Caco-2 (cell line): Measurements from ENCODE around the gene SIGLEC15. TPM values are rescaled to one million over a fixed set of nuclear protein-coding genes. Genes with fewer than 3 reads are reported as not detected.

Source experiments
- BruUV-seq: library from RNA; stranded (reverse); fragments of 400-500 nt; replicated peaks from 2 replicates; lab custom pipeline; 2021; lab: Mats Ljungman, UMichigan
- CTCF ChIA-PET: fragments of 300-600 bp; sonication (Branson Sonifier 250); formaldehyde crosslinking; loops from one replicate; lab custom pipeline; 2022; ENCODE audit warnings: antibody characterized with exemption; lab: Charles Lee
- POLR2A ChIA-PET: fragments of 300-600 bp; sonication (Branson Sonifier 250); formaldehyde crosslinking; loops from one replicate; lab custom pipeline; 2022; ENCODE audit warnings: antibody characterized with exemption; lab: Charles Lee
- DNase-seq, 2 experiments: peaks; one replicate each; pipeline versions ENCODE4 v3.0.0 to v3.0.0-alpha.2; 2020 to 2022
- H3K27me3 ChIP-seq: replicated peaks from 2 replicates; pipeline ENCODE4 v1.6.0; 2011; ENCODE audit warnings: low read length; ENCODE audit not compliant: control insufficient read depth, insufficient read depth
- H3K36me3 ChIP-seq: 2 replicates; pipeline ENCODE4 v1.5.1; 2011; ENCODE audit warnings: low read length; ENCODE audit not compliant: control insufficient read depth, insufficient read depth
- H3K4me1 ChIP-seq: fragments of 250-450 bp; sonication (Bioruptor Pico); 2 replicates; pipeline ENCODE4 v1.5.1; 2020; ENCODE audit warnings: mild to moderate bottlenecking
- H3K4me3 ChIP-seq: 2 replicates; pipeline ENCODE4 v1.5.1; 2011; ENCODE audit warnings: low read depth, mild to moderate bottlenecking, control low read depth, low read length
- H3K9me3 ChIP-seq: fragments of 250-450 bp; sonication (Bioruptor Pico); 2 replicates; pipeline ENCODE4 v1.5.1; 2020; ENCODE audit warnings: mild to moderate bottlenecking, moderate library complexity
- H3K27ac Mint-ChIP-seq: one replicate; pipeline ENCODE4 v1.8.0; 2022; ENCODE audit warnings: mixed read lengths; ENCODE audit not compliant: unreplicated experiment
- H3K27me3 Mint-ChIP-seq: one replicate; pipeline ENCODE4 v1.8.0; 2022; ENCODE audit warnings: mixed read lengths; ENCODE audit not compliant: insufficient read depth, unreplicated experiment
- H3K36me3 Mint-ChIP-seq: one replicate; pipeline ENCODE4 v1.8.0; 2022; ENCODE audit warnings: mild to moderate bottlenecking, mixed read lengths; ENCODE audit not compliant: insufficient read depth, unreplicated experiment
- H3K4me1 Mint-ChIP-seq: one replicate; pipeline ENCODE4 v1.8.0; 2022; ENCODE audit warnings: low read depth, mixed read lengths; ENCODE audit not compliant: unreplicated experiment
- H3K4me3 Mint-ChIP-seq: one replicate; pipeline ENCODE4 v1.8.0; 2022; ENCODE audit warnings: mild to moderate bottlenecking, moderate library complexity, mixed read lengths; ENCODE audit not compliant: unreplicated experiment
- H3K9me3 Mint-ChIP-seq: one replicate; pipeline ENCODE4 v1.8.0; 2022; ENCODE audit warnings: mixed read lengths; ENCODE audit not compliant: unreplicated experiment
- CTCF ChIP-seq, 2 experiments: fragments of 200-600 bp in 1 of 2; IDR thresholded peaks; 1 replicate in 1 of 2; 2 replicates in 1 of 2; pipeline versions ENCODE4 v1.5.1 to v1.8.0; 2011 to 2022; ENCODE audit warnings: antibody characterized with exemption in 1 of 2, control low read depth in 1 of 2, inconsistent platforms in 1 of 2, low read depth in 1 of 2, low read length in 1 of 2, mild to moderate bottlenecking in 1 of 2, moderate library complexity in 1 of 2; ENCODE audit not compliant: insufficient read depth in 1 of 2, severe bottlenecking in 1 of 2, unreplicated experiment in 1 of 2
- intact Hi-C: fragments of 100-400 bp; cut with micrococcal nuclease; formaldehyde crosslinking; loops from one replicate; pipeline ENCODE4 v1.10.0; 2022; ENCODE audit not compliant: unreplicated experiment
- total RNA-seq: library from RNA; stranded (reverse); gene quantifications from 2 replicates; pipeline ENCODE4 v1.2.3, GENCODE V29; 2022

SIGLEC15 gene
- total RNA-seq, 1 experiment from 2014 or later, result not detected

- Mint-ChIP-seq H3K4me3 (no peak overlapping the region), H3K4me1 (no peaks in the 10 kb centered on the region), H3K9me3 (no peaks in the 10 kb centered on the region), H3K36me3 (peaks cover 6% of the 10 kb centered on the region), H3K27ac (no peak overlapping the region), H3K27me3 (no peaks in the 10 kb centered on the region)
- BruUV-seq, result no TSS peak
- POLR2A ChIA-PET, result no interaction called here
- intact Hi-C loops, result no loop called here
- Histone ChIP-seq H3K4me3 (no peak overlapping the region), H3K9me3 (no peaks in the 10 kb centered on the region), H3K4me1 (no peaks in the 10 kb centered on the region), H3K36me3 (no peaks in the 10 kb centered on the region; the same call in 1 of the 2 replicates), H3K27me3 (no peaks in the 10 kb centered on the region)
- TF ChIP-seq CTCF (IDR thresholded peaks at IDR 0.05; ENCODE audit: insufficient read depth in 1 of 2, low read depth in 1 of 2, low read length in 1 of 2, severe bottlenecking in 1 of 2, unreplicated experiment in 1 of 2), result no peak
- CTCF ChIA-PET, result no interaction called here
- DNase-seq, result no peak
These were observed 25.9 kb downstream of the SIGLEC15 start for GRCh38 chr18:45851161-45851925.

DNA sequence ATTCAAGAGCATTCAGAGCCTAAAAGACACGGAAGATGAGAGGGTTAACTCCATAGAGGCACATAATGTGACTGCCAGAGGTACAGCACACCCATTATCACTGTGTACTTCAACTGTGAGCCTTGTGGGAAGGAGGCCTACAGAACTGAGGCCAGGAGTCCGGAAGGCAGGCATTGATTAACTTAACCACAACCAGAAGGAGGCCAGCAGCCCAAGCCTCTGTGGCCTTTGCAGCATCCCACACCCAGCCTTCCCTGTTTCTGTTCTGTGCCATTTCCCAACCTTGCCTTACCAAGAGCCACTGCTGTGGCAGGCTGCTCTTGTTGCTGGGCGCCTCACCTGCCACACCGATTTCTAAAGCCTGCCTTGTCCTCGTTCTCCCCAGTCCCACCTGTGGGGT is 27.2 kb downstream of the SIGLEC15 start:
- Mint-ChIP-seq H3K27ac (no peak overlapping the region), H3K27me3 (no peaks in the 10 kb centered on the region), H3K4me1 (no peaks in the 10 kb centered on the region), H3K4me3 (no peak overlapping the region), H3K9me3 (no peaks in the 10 kb centered on the region), H3K36me3 (peaks cover 6% of the 10 kb centered on the region)
- Histone ChIP-seq H3K36me3 (no peaks in the 10 kb centered on the region; the same call in 1 of the 2 replicates), H3K4me1 (no peaks in the 10 kb centered on the region), H3K4me3 (no peak overlapping the region), H3K27me3 (no peaks in the 10 kb centered on the region), H3K9me3 (no peaks in the 10 kb centered on the region)
- no peak for DNase-seq
- ChIA-PET POLR2A (no interaction called here), CTCF (no interaction called here)
- TF ChIP-seq CTCF (IDR thresholded peaks at IDR 0.05; ENCODE audit: insufficient read depth in 1 of 2, low read depth in 1 of 2, low read length in 1 of 2, severe bottlenecking in 1 of 2, unreplicated experiment in 1 of 2), result no peak
- no TSS peak for BruUV-seq
- intact Hi-C loops, result no loop called here

- no TSS peak for BruUV-seq
- Histone ChIP-seq H3K36me3 (no peaks in the 10 kb centered on the region; the same call in 1 of the 2 replicates), H3K4me1 (no peaks in the 10 kb centered on the region), H3K4me3 (no peak overlapping the region), H3K9me3 (no peaks in the 10 kb centered on the region), H3K27me3 (no peaks in the 10 kb centered on the region)
- H3K27me3 Mint-ChIP-seq, result no peaks in the 10 kb centered on the region
- ChIA-PET POLR2A (no interaction called here), CTCF (no interaction called here)
- no peak overlapping the region for H3K4me3 Mint-ChIP-seq
- DNase-seq, result no peak
- no peaks in the 10 kb centered on the region for H3K4me1 Mint-ChIP-seq
- no peak for TF ChIP-seq CTCF (IDR thresholded peaks at IDR 0.05; ENCODE audit: insufficient read depth in 1 of 2, low read depth in 1 of 2, low read length in 1 of 2, severe bottlenecking in 1 of 2, unreplicated experiment in 1 of 2)
- H3K9me3 Mint-ChIP-seq, result no peaks in the 10 kb centered on the region
- H3K36me3 Mint-ChIP-seq, result peaks cover 6% of the 10 kb centered on the region
- intact Hi-C loops, result no loop called here
- H3K27ac Mint-ChIP-seq, result no peak overlapping the region
These were observed 28.6 kb downstream of the SIGLEC15 start for GRCh38 chr18:45854036-45854586.
